ENCODE measurements around the gene ALK. TPM values are rescaled to one million over a fixed set of nuclear protein-coding genes. Genes with fewer than 3 reads are reported as not detected.

Gene ALK
- polyA plus RNA-seq, 1 of the 3 experiments (the other 2 are of a cell fraction), result 0.30 TPM

- ChIA-PET POLR2A (interaction anchor here (0.7 to 2.2 kb wide), 5 partner anchors 20 to 135 kb away, joined by 3 to 12 read pairs (median 3); no protein-coding TSS in a partner anchor), CTCF (interaction anchor here (0.9 to 7.0 kb wide), 6 partner anchors 47 to 439 kb away, joined by 3 to 37 read pairs (median 5); no protein-coding TSS in a partner anchor)
- Histone ChIP-seq H3K9me2 (no peaks in the 10 kb centered on the region), H3K27me3 (ENCODE audit: insufficient read depth) (no peaks in the 10 kb centered on the region), H3F3A (replicated peaks; ENCODE audit: insufficient read depth) (no peaks in the 10 kb centered on the region), H3K36me3 (replicated peaks in 1 of 2; ENCODE audit: control insufficient read depth in 1 of 2, insufficient read depth in 2 of 2, low read length in 1 of 2) (no peaks in the 10 kb centered on the region), H3K4me3 (ENCODE audit: low read depth in 2 of 2, low read length in 1 of 2) (no peak overlapping the region), H3K79me2 (ENCODE audit: insufficient read depth) (no peaks in the 10 kb centered on the region), H3K4me1 (ENCODE audit: control insufficient read depth in 1 of 2, insufficient read depth in 2 of 2, low read depth in 1 of 2, low read length in 1 of 2) (peaks cover 0 to 61% of the 10 kb centered on the region in 2 experiments; a peak in 2 of 4 replicates), H3K9me3 (no peaks in the 10 kb centered on the region), H3K27ac (ENCODE audit: low read depth in 2 of 2, low read length in 1 of 2) (peak overlapping the region in 1 of 2 experiments; percentile 93; a peak in 2 of 4 replicates), H3K9ac (no peak overlapping the region), H2AFZ (ENCODE audit: low read depth) (no peak overlapping the region), H4K20me1 (ENCODE audit: insufficient read depth) (no peaks in the 10 kb centered on the region), H3K4me2 (no peak overlapping the region)
- TF ChIP-seq NRF1 (IDR thresholded peaks at IDR 0.05; ENCODE audit: low read depth, low read length), result no peak
- peak; percentile 13; the same call in 1 of the 2 replicates for TF ChIP-seq SMC3 (IDR thresholded peaks at IDR 0.05; ENCODE audit: low read depth, low read length)
- TF ChIP-seq CHD2 (IDR thresholded peaks at IDR 0.05; ENCODE audit: low read length, partially characterized antibody), result peak; percentile 49
- peak; percentile 92 for TF ChIP-seq GATA2 (CRISPR knock-in tag; IDR thresholded peaks at IDR 0.05)
- peak; percentile 95 for TF ChIP-seq RCOR1 (IDR thresholded peaks at IDR 0.05; ENCODE audit: low read length)
- TF ChIP-seq MAX (IDR thresholded peaks at IDR 0.05; ENCODE audit: low read depth), result no peak
- TF ChIP-seq EP300 (IDR thresholded peaks at IDR 0.05; ENCODE audit: borderline replicate concordance in 1 of 2, low read depth in 1 of 2, low read length in 1 of 2), result peak in 1 of 2 experiments; percentile 85; a peak in 2 of 4 replicates
- no peak for TF ChIP-seq RXRA (IDR thresholded peaks at IDR 0.05; ENCODE audit: borderline replicate concordance, low read depth)
- peak; percentile 34; the same call in 1 of the 2 replicates for TF ChIP-seq RAD21 (IDR thresholded peaks at IDR 0.05; ENCODE audit: low read length)
- DNase-seq, result peak; percentile 55
- WGBS (ENCODE audit: low lambda C conversion rate), result 31% methylated on average over 4 of the region's 4 CpGs
Measured at GRCh38 chr2:29397713-29398112, 523.7 kb downstream of the ALK start.

- Histone ChIP-seq H3K36me3 (replicated peaks in 1 of 2; ENCODE audit: control insufficient read depth in 1 of 2, insufficient read depth in 2 of 2, low read length in 1 of 2) (no peaks in the 10 kb centered on the region), H3F3A (replicated peaks; ENCODE audit: insufficient read depth) (no peaks in the 10 kb centered on the region), H4K20me1 (ENCODE audit: insufficient read depth) (no peaks in the 10 kb centered on the region), H2AFZ (ENCODE audit: low read depth) (no peak overlapping the region), H3K9me2 (no peaks in the 10 kb centered on the region), H3K4me3 (ENCODE audit: low read depth in 2 of 2, low read length in 1 of 2) (no peak overlapping the region), H3K27me3 (ENCODE audit: insufficient read depth) (no peaks in the 10 kb centered on the region), H3K27ac (ENCODE audit: low read depth in 2 of 2, low read length in 1 of 2) (peak overlapping the region in 1 of 2 experiments; percentile 93; a peak in 2 of 4 replicates), H3K79me2 (ENCODE audit: insufficient read depth) (no peaks in the 10 kb centered on the region), H3K4me2 (no peak overlapping the region), H3K4me1 (ENCODE audit: control insufficient read depth in 1 of 2, insufficient read depth in 2 of 2, low read depth in 1 of 2, low read length in 1 of 2) (peaks cover 0 to 57% of the 10 kb centered on the region in 2 experiments; a peak in 2 of 4 replicates), H3K9ac (no peak overlapping the region), H3K9me3 (no peaks in the 10 kb centered on the region)
- WGBS (ENCODE audit: low lambda C conversion rate), result 41% methylated on average over 2 of the region's 2 CpGs
- ChIA-PET CTCF (interaction anchor here (0.6 to 7.0 kb wide), 2 partner anchors 88 to 842 kb away, joined by 3 to 37 read pairs; no protein-coding TSS in a partner anchor), POLR2A (interaction anchor here (1.0 to 2.2 kb wide), 2 partner anchors 20 to 120 kb away, joined by 3 to 12 read pairs; no protein-coding TSS in a partner anchor)
- no peak for DNase-seq
- no peak for TF ChIP-seq REST (IDR thresholded peaks at IDR 0.05; ENCODE audit: low read depth, low read length)
Measured at GRCh38 chr2:29397039-29397438, 524.3 kb downstream of the ALK start.
